ENCODE data around the gene L3MBTL4. TPM values are rescaled to one million over a fixed set of nuclear protein-coding genes. Genes with fewer than 3 reads are reported as not detected.

The L3MBTL4 gene
- total RNA-seq, 4 donors from 2014 or later: 0.40 to 3.8 (median 0.76) TPM

GRCh38 chr18:5979971-5980457, 434.7 kb downstream of the L3MBTL4 start:
- Histone ChIP-seq H3K27ac (no peak overlapping the region), H3K4me1 (no peaks in the 10 kb centered on the region), H3K9me3 (no peaks in the 10 kb centered on the region), H3K27me3 (no peaks in the 10 kb centered on the region), H3K36me3 (no peaks in the 10 kb centered on the region), H3K4me3 (no peak overlapping the region)
- intact Hi-C loops (cut with DNase I; ENCODE audit: low total_unique reads): no loop called here
- ATAC-seq (no peak), DNase-seq (no peak)
- TF ChIP-seq POLR2A (IDR thresholded peaks at IDR 0.05): no peak
- no peak for TF ChIP-seq CTCF (IDR thresholded peaks at IDR 0.05 in 4 of 5, conservative IDR thresholded peaks at IDR 0.05 in 1 of 5)
- in situ Hi-C loops (cut with MboI; ENCODE audit: low sequenced_read_pairs in 4 of 4): no loop called here

- H3K27ac ChIP-seq: no peak overlapping the region
- intact Hi-C loops (cut with DNase I; ENCODE audit: low total_unique reads): no loop called here
- H3K9me3 ChIP-seq: no peaks in the 10 kb centered on the region
- H3K4me3 ChIP-seq: no peak overlapping the region
- TF ChIP-seq CTCF (IDR thresholded peaks at IDR 0.05 in 4 of 5, conservative IDR thresholded peaks at IDR 0.05 in 1 of 5) (no peak), POLR2A (IDR thresholded peaks at IDR 0.05) (no peak)
- in situ Hi-C loops (cut with MboI; ENCODE audit: low sequenced_read_pairs in 4 of 4): no loop called here
- H3K27me3 ChIP-seq: no peaks in the 10 kb centered on the region
- ATAC-seq (no peak), DNase-seq (no peak)
- H3K36me3 ChIP-seq: no peaks in the 10 kb centered on the region
- H3K4me1 ChIP-seq: no peaks in the 10 kb centered on the region
Measured at GRCh38 chr18:5979176-5979888, 435.4 kb downstream of the L3MBTL4 start.

GRCh38 chr18:5977022-5977421, 437.7 kb downstream of the L3MBTL4 start:
- intact Hi-C loops (cut with DNase I; ENCODE audit: low total_unique reads): no loop called here
- Histone ChIP-seq H3K27ac (no peak overlapping the region), H3K36me3 (no peaks in the 10 kb centered on the region), H3K4me3 (no peak overlapping the region), H3K27me3 (no peaks in the 10 kb centered on the region), H3K4me1 (no peaks in the 10 kb centered on the region), H3K9me3 (no peaks in the 10 kb centered on the region)
- in situ Hi-C loops (cut with MboI; ENCODE audit: low sequenced_read_pairs in 4 of 4): no loop called here
- DNase-seq: no peak
- no peak for TF ChIP-seq POLR2A (IDR thresholded peaks at IDR 0.05)
- no peak for TF ChIP-seq CTCF (IDR thresholded peaks at IDR 0.05 in 4 of 5, conservative IDR thresholded peaks at IDR 0.05 in 1 of 5)
- ATAC-seq: no peak

GRCh38 chr18:5975111-5976002, 439.4 kb downstream of the L3MBTL4 start:
- no peak overlapping the region for H3K27ac ChIP-seq
- ATAC-seq: no peak
- H3K27me3 ChIP-seq: no peaks in the 10 kb centered on the region
- H3K4me3 ChIP-seq: no peak overlapping the region
- H3K9me3 ChIP-seq: no peaks in the 10 kb centered on the region
- TF ChIP-seq POLR2A (IDR thresholded peaks at IDR 0.05) (no peak), CTCF (IDR thresholded peaks at IDR 0.05 in 4 of 5, conservative IDR thresholded peaks at IDR 0.05 in 1 of 5) (no peak)
- DNase-seq: no peak
- in situ Hi-C loops (cut with MboI; ENCODE audit: low sequenced_read_pairs in 4 of 4): no loop called here
- intact Hi-C loops (cut with DNase I; ENCODE audit: low total_unique reads): no loop called here
- no peaks in the 10 kb centered on the region for H3K4me1 ChIP-seq
- H3K36me3 ChIP-seq: no peaks in the 10 kb centered on the region

Measured in gastrocnemius medialis (tissue), 4 donors.